Stimulated activated CD8-positive, alpha-beta memory T cell treated with anti-CD3 and anti-CD28 coated beads, Interleukin-12 subunit alpha, Interleukin-12 subunit beta, amount 100 ng/mL, for 1 hour (primary cell): ENCODE measurements around the gene CFAP210.
A peak's percentile ranks its signal among the peaks of the same experiment; 100 is the strongest.

Source experiments
- DNase-seq: peaks from one replicate; pipeline ENCODE4 v3.0.0-alpha.2; 2020; ENCODE audit warnings: low read depth

The CFAP210 gene

GRCh38 chr2:169694113-169694893 lies at the start of gene CFAP210, which contains the start of gene PHOSPHO2:
CFAP210 (minus strand) TSS chr2:169694405; CDS start chr2:169694327, 78 bp downstream.
PHOSPHO2 (plus strand) TSS chr2:169694469; CDS start chr2:169700972, 6,503 bp downstream.
- DNase-seq: peak; percentile 99

GRCh38 chr2:169743549-169743948 lies 49.3 kb upstream of the CFAP210 start:
- DNase-seq: no peak

GRCh38 chr2:169739351-169739750 lies 45.1 kb upstream of the CFAP210 start:
- DNase-seq: no peak

GRCh38 chr2:169738566-169739229 lies 44.5 kb upstream of the CFAP210 start:
- DNase-seq: no peak

- DNase-seq: no peak
Measured at GRCh38 chr2:169736902-169737301, 42.7 kb upstream of the CFAP210 start.

GRCh38 chr2:169735623-169736022 lies 41.4 kb upstream of the CFAP210 start:
- no peak for DNase-seq

- DNase-seq: no peak
Measured at GRCh38 chr2:169734169-169734847, 40.1 kb upstream of the CFAP210 start.

- no peak for DNase-seq
Measured at GRCh38 chr2:169732583-169733358, 38.6 kb upstream of the CFAP210 start.

- no peak for DNase-seq
Measured at GRCh38 chr2:169732075-169732474, 37.9 kb upstream of the CFAP210 start.

GRCh38 chr2:169729274-169729605 lies 35.0 kb upstream of the CFAP210 start:
- no peak for DNase-seq

GRCh38 chr2:169727065-169727464 lies 32.9 kb upstream of the CFAP210 start:
- DNase-seq: no peak

- no peak for DNase-seq
Measured at GRCh38 chr2:169721016-169721415, 26.8 kb upstream of the CFAP210 start.

GRCh38 chr2:169718930-169719504 lies 24.8 kb upstream of the CFAP210 start:
- no peak for DNase-seq

GRCh38 chr2:169717691-169718063 lies 23.5 kb upstream of the CFAP210 start:
- no peak for DNase-seq

- DNase-seq: no peak
Measured at GRCh38 chr2:169716938-169717690, 22.9 kb upstream of the CFAP210 start.

- no peak for DNase-seq
Measured at GRCh38 chr2:169716238-169716886, 22.2 kb upstream of the CFAP210 start.

GRCh38 chr2:169715379-169716237 lies 21.4 kb upstream of the CFAP210 start:
- DNase-seq: no peak

GRCh38 chr2:169714699-169715098 lies 20.5 kb upstream of the CFAP210 start:
- no peak for DNase-seq

GRCh38 chr2:169713331-169713730 lies 19.1 kb upstream of the CFAP210 start:
- no peak for DNase-seq

- DNase-seq: no peak
Measured at GRCh38 chr2:169712791-169713227, 18.6 kb upstream of the CFAP210 start.
